ENCODE data around the gene OASL. TPM values are rescaled to one million over a fixed set of nuclear protein-coding genes. Genes with fewer than 3 reads are reported as not detected.

Gene OASL
- total and polyA plus RNA-seq, 2 of the 4 experiments (the other 2 are of a cell fraction): under 0.01 to 0.05 TPM

DNA sequence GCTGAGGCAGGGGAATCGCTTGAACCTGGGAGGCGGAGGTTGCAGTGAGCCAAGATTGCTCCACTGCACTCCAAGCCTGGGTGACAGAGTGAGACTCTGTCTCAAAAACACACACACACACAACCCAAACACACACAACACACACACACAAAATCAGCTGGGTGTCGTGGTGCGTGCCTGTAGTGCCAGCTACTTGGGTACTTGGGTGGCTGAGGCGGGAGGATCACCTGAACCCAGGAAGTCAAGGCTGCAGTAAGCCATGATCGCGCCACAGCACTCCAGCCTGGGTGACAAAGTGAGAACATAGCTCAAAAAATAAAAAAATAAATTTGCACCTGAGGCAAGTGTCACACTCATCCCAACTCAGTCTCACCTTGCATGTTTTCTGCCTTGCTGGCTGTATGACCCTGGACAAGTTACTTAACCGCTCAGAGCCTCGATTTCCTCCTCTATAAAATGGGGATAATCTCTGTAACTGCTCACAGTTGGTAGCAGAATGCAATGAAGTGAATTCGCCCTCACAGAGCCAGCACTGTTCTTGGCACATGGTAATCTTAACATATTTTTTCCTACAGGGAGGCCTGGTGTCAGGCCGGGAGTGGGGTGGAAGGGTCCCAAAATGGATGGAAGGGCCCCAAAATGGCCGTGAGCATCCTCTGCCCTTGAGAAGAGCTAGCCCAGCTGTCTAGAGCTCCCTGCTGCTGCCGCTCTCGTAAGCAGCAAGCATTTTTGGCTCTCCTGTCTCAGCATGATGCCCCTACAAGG is 61.3 kb downstream of the OASL start:
- in situ Hi-C loops (cut with MboI; ENCODE audit: low sequenced_read_pairs): no loop called here
- H2BK20ac ChIP-seq (ENCODE audit: low read depth, low read length): no peak overlapping the region
- no peak overlapping the region for H3K23ac ChIP-seq (ENCODE audit: low read depth, low read length)
- H2AK5ac ChIP-seq (ENCODE audit: low read depth, low read length): no peak overlapping the region
- H3K27me3 ChIP-seq (ENCODE audit: control insufficient read depth, insufficient read depth, low read length): peaks cover 2% of the 10 kb centered on the region; the same call in 1 of the 2 replicates
- WGBS, 2 experiments (ENCODE audit: extremely low coverage in 2 of 2, insufficient read length in 1 of 2): 80% methylated on average over 1 of the region's 14 CpGs; no CpG with 5 or more reads in 1 of the 2 experiments
- ATAC-seq (ENCODE audit: low read depth) (no peak), DNase-seq (no peak)
- no peak overlapping the region for H3K14ac ChIP-seq (replicated peaks; ENCODE audit: low read depth, low read length)
- H3K18ac ChIP-seq (ENCODE audit: low read depth, low read length): no peak overlapping the region
- TF ChIP-seq, protein P1, sequence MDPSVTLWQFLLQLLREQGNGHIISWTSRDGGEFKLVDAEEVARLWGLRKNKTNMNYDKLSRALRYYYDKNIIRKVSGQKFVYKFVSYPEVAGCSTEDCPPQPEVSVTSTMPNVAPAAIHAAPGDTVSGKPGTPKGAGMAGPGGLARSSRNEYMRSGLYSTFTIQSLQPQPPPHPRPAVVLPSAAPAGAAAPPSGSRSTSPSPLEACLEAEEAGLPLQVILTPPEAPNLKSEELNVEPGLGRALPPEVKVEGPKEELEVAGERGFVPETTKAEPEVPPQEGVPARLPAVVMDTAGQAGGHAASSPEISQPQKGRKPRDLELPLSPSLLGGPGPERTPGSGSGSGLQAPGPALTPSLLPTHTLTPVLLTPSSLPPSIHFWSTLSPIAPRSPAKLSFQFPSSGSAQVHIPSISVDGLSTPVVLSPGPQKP (IDR thresholded peaks at IDR 0.05; ENCODE audit: borderline replicate concordance, low read depth, low read length): no peak
- TF ChIP-seq NFE2L2 (IDR thresholded peaks at IDR 0.05; ENCODE audit: low read depth, low read length): no peak
- TF ChIP-seq CHD1 (IDR thresholded peaks at IDR 0.05; ENCODE audit: low read depth, low read length): no peak
- TF ChIP-seq RFX5 (IDR thresholded peaks at IDR 0.05; ENCODE audit: low read depth, low read length): no peak
- no peak for TF ChIP-seq SMC3 (IDR thresholded peaks at IDR 0.05; ENCODE audit: low read depth, low read length)
- no peak for TF ChIP-seq BHLHE40 (IDR thresholded peaks at IDR 0.05; ENCODE audit: low read depth, low read length)
- no peak for TF ChIP-seq POLR2A (IDR thresholded peaks at IDR 0.05; ENCODE audit: low read depth, low read length)
- no peak for TF ChIP-seq CEBPB (IDR thresholded peaks at IDR 0.05; ENCODE audit: low read depth, low read length)
- no peak for TF ChIP-seq FOS (IDR thresholded peaks at IDR 0.05; ENCODE audit: low read depth, low read length)
- TF ChIP-seq MAZ (IDR thresholded peaks at IDR 0.05; ENCODE audit: borderline replicate concordance, low read depth, low read length): no peak
- TF ChIP-seq RAD21 (IDR thresholded peaks at IDR 0.05; ENCODE audit: low read length): no peak
- TF ChIP-seq, protein P2, sequence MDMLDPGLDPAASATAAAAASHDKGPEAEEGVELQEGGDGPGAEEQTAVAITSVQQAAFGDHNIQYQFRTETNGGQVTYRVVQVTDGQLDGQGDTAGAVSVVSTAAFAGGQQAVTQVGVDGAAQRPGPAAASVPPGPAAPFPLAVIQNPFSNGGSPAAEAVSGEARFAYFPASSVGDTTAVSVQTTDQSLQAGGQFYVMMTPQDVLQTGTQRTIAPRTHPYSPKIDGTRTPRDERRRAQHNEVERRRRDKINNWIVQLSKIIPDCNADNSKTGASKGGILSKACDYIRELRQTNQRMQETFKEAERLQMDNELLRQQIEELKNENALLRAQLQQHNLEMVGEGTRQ (IDR thresholded peaks at IDR 0.05; ENCODE audit: low read depth, low read length): no peak
- H3K36me3 ChIP-seq (ENCODE audit: control insufficient read depth, insufficient read depth, low read length): no peaks in the 10 kb centered on the region
- H4K8ac ChIP-seq (ENCODE audit: low read depth in 2 of 2, low read length in 2 of 2): no peak overlapping the region
- no peak overlapping the region for H3K9ac ChIP-seq (ENCODE audit: low read depth, low read length)
- no peak overlapping the region for H3K27ac ChIP-seq (ENCODE audit: insufficient read depth, low read length)
- H4K5ac ChIP-seq (ENCODE audit: low read depth, low read length): no peak overlapping the region
- dilution Hi-C loops (cut with HindIII; ENCODE audit: low sequenced_read_pairs, unreplicated experiment): no loop called here
- H3K4me1 ChIP-seq (ENCODE audit: control insufficient read depth, insufficient read depth, low read length): no peaks in the 10 kb centered on the region
- H2BK5ac ChIP-seq (ENCODE audit: low read depth, low read length, poor library complexity, severe bottlenecking): no peak overlapping the region
- H3K4me2 ChIP-seq (ENCODE audit: low read depth, low read length): no peak overlapping the region
- no peak overlapping the region for H3K4me3 ChIP-seq (ENCODE audit: insufficient read depth, low read depth, low read length)
- H3K4ac ChIP-seq (ENCODE audit: low read depth, low read length): no peak overlapping the region
- no peaks in the 10 kb centered on the region; the same call in 1 of the 2 replicates for H3K9me3 ChIP-seq (ENCODE audit: control insufficient read depth, insufficient read depth, low read length)
- H2AFZ ChIP-seq (replicated peaks; ENCODE audit: low read length, poor library complexity): no peak overlapping the region
- H3K79me1 ChIP-seq (ENCODE audit: low read depth in 1 of 2, low read length in 2 of 2): no peaks in the 10 kb centered on the region
- POLR2A ChIA-PET (ENCODE audit: unreplicated experiment): no interaction called here
- BruUV-seq (replicated peaks): no TSS peak
- no peak overlapping the region for H2BK15ac ChIP-seq (ENCODE audit: low read depth, low read length)
- H3K56ac ChIP-seq (ENCODE audit: extremely low read depth, insufficient read depth, low read length): no peak overlapping the region
- CTCF ChIA-PET: no interaction called here
- H4K91ac ChIP-seq (ENCODE audit: insufficient read depth, low read depth, low read length): no peak overlapping the region
- H2AK9ac ChIP-seq (replicated peaks; ENCODE audit: low read depth, low read length, poor library complexity): no peak overlapping the region
- intact Hi-C loops (cut with micrococcal nuclease): no loop called here
- H3K9me1 ChIP-seq (ENCODE audit: insufficient read depth, low read length): no peaks in the 10 kb centered on the region
- H4K20me1 ChIP-seq (ENCODE audit: insufficient read depth, low read length): no peaks in the 10 kb centered on the region
- H2BK120ac ChIP-seq (ENCODE audit: low read depth, low read length): no peak overlapping the region

Measured in IMR-90 (cell line).